GM12878 (cell line): ENCODE measurements around the gene NBEA. TPM values are rescaled to one million over a fixed set of nuclear protein-coding genes. Genes with fewer than 3 reads are reported as not detected.
"Not testable (repeated sequence)": the region's sequence is repeated elsewhere in the genome, so short reads cannot be mapped to it uniquely, and the experiment has no call there.

Source experiments
- ATAC-seq: fragments of 200-7000 bp; cut with Tn5 transposase; 3 replicates; pipeline ENCODE4 v1.9.1; 2020; ENCODE audit warnings: mild to moderate bottlenecking, moderate library complexity
- BruUV-seq: library from RNA; stranded (reverse); fragments of 400-500 nt; replicated peaks from 2 replicates; lab custom pipeline; 2021; lab: Mats Ljungman, UMichigan
- CTCF ChIA-PET: fragments of 300-600 bp; sonication (Branson Sonifier 250); formaldehyde crosslinking; extraction: SDS; loops from one replicate; lab custom pipeline; 2021; ENCODE audit warnings: inconsistent platforms; lab: Yijun Ruan, JAX
- POLR2A ChIA-PET: fragments of 350-600 bp; formaldehyde crosslinking; extraction: SDS; loops from one replicate; lab custom pipeline; 2021; ENCODE audit warnings: inconsistent platforms; lab: Charles Lee
- RAD21 ChIA-PET: fragments of 300-600 bp; sonication (Branson Sonifier 250); formaldehyde crosslinking; loops from one replicate; lab custom pipeline; 2023; ENCODE audit warnings: antibody characterized with exemption; ENCODE audit not compliant: unreplicated experiment; lab: Charles Lee
- SMC1A ChIA-PET: fragments of 300-600 bp; sonication (Branson Sonifier 250); formaldehyde crosslinking; loops from one replicate; lab custom pipeline; 2023; ENCODE audit not compliant: unreplicated experiment, uncharacterized antibody; lab: Charles Lee
- DNase-seq: peaks from one replicate; pipeline ENCODE4 v3.0.0-alpha.2; 2011; ENCODE audit warnings: low read depth, low spot score
- FAIRE-seq: peaks from 3 replicates; lab custom pipeline; 2011; peaks lifted over from hg19 to GRCh38; lab: Jason Lieb, UNC
- H2AFZ ChIP-seq: 2 replicates; pipeline ENCODE4 v1.6.0; 2011; ENCODE audit warnings: low read depth, low read length, control low read depth; ENCODE audit not compliant: control insufficient read depth
- H3K27ac ChIP-seq: 2 replicates; pipeline ENCODE4 v1.5.1; 2011; ENCODE audit warnings: control low read depth; ENCODE audit not compliant: control insufficient read depth, insufficient read depth
- H3K27me3 ChIP-seq, 2 experiments: replicated peaks in 1 of 2; 2 replicates each; pipeline versions ENCODE4 v1.6.0 to v1.6.1; 2011; ENCODE audit warnings: low read length in 1 of 2; ENCODE audit not compliant: control insufficient read depth in 2 of 2, insufficient read depth in 2 of 2
- H3K36me3 ChIP-seq, 2 experiments: 2 replicates each; pipeline ENCODE4 v1.5.1; 2011; ENCODE audit warnings: low read length in 1 of 2; ENCODE audit not compliant: control insufficient read depth in 2 of 2, insufficient read depth in 2 of 2
- H3K4me1 ChIP-seq: 2 replicates; pipeline ENCODE4 v1.6.1; 2011; ENCODE audit warnings: mild to moderate bottlenecking, low read length, moderate library complexity, mixed read lengths; ENCODE audit not compliant: control insufficient read depth, insufficient read depth
- H3K4me2 ChIP-seq: 2 replicates; pipeline ENCODE4 v1.6.0; 2011; ENCODE audit warnings: control low read depth; ENCODE audit not compliant: control insufficient read depth, insufficient read depth
- H3K4me3 ChIP-seq: fragments of 200-600 bp; sonication (generic); 2 replicates; pipeline ENCODE4 v1.5.1; 2016
- H3K79me2 ChIP-seq: 2 replicates; pipeline ENCODE4 v1.6.0; 2011; ENCODE audit warnings: low read length; ENCODE audit not compliant: control insufficient read depth, insufficient read depth
- H3K9ac ChIP-seq: 2 replicates; pipeline ENCODE4 v1.8.0; 2011; ENCODE audit warnings: low read length, control low read depth, mixed read lengths; ENCODE audit not compliant: control insufficient read depth, insufficient read depth
- H3K9me3 ChIP-seq: replicated peaks from 3 replicates; pipeline ENCODE4 v1.5.1; 2011; ENCODE audit warnings: mild to moderate bottlenecking, low read length; ENCODE audit not compliant: control insufficient read depth, insufficient read depth
- H4K20me1 ChIP-seq: 2 replicates; pipeline ENCODE4 v1.6.0; 2011; ENCODE audit not compliant: control insufficient read depth, insufficient read depth
- BMI1 ChIP-seq: fragments of 450-650 bp; IDR thresholded peaks from 2 replicates; pipeline ENCODE4 v1.6.1; 2016; ENCODE audit warnings: mild to moderate bottlenecking, moderate library complexity, borderline replicate concordance
- NFXL1 ChIP-seq: fragments of 450-650 bp; IDR thresholded peaks from 2 replicates; pipeline ENCODE4 v1.6.1; 2017; ENCODE audit warnings: antibody characterized with exemption, mild to moderate bottlenecking, borderline replicate concordance
- POU2F2 ChIP-seq: IDR thresholded peaks from 3 replicates; pipeline ENCODE4 v1.6.1; 2011; ENCODE audit warnings: low read depth, mild to moderate bottlenecking, low read length, borderline replicate concordance
- RFX5 ChIP-seq: IDR thresholded peaks from 2 replicates; pipeline ENCODE4 v1.6.1; 2011; ENCODE audit warnings: low read depth, low read length, improper control_type of control experiment
- TCF7 ChIP-seq: IDR thresholded peaks from 2 replicates; pipeline ENCODE4 v1.6.1; 2014; ENCODE audit warnings: antibody characterized with exemption, borderline replicate concordance
- WGBS: methylation state at CpG from one replicate; pipeline ENCODE4 v1.1.6; 2016; ENCODE audit warnings: low lambda C conversion rate; ENCODE audit not compliant: insufficient replicate concordance, insufficient coverage; ENCODE audit errors: missing lambda C conversion rate; 5-methylcytosine and 5-hydroxymethylcytosine counted together
- in situ Hi-C: fragments of 300-500 bp; cut with MboI; formaldehyde crosslinking; loops from 9 replicates; pipeline ENCODE4 v1.14.3; 2018; ENCODE audit warnings: mixed read lengths
- intact Hi-C: fragments of 100-400 bp; cut with micrococcal nuclease; formaldehyde crosslinking; loops from one replicate; pipeline ENCODE4 v1.14.2; 2022; ENCODE audit not compliant: unreplicated experiment
- polyA plus RNA-seq, 11 experiments: library from polyadenylated mRNA; depleted of rRNA in 4 of 11; unstranded in 6 of 11; stranded (reverse) in 5 of 11; fragments of >200 nt; fragmentation: Nextera tagmentation in 4 of 11; fragmentation: Illumina TruSeq in 1 of 11; extraction: Ambion mirVana in 4 of 11; extraction: Trizol in 1 of 11; gene quantifications; 1 replicate in 1 of 11; 2 replicates in 10 of 11; pipeline versions ENCODE4 v1.2.1 to v1.2.3, GENCODE V29; 2011 to 2016; ENCODE audit warnings: inconsistent platforms in 2 of 11, missing spikeins in 2 of 11, low read depth in 1 of 11
- total RNA-seq, 4 experiments: library from RNA; depleted of rRNA in 3 of 4; stranded (reverse); fragments of >200 nt in 3 of 4; fragmentation: Illumina TruSeq in 1 of 4; extraction: Trizol in 1 of 4; gene quantifications; 2 replicates each; pipeline versions ENCODE4 v1.2.1 to v1.2.3, GENCODE V29; 2013 to 2021
- TF ChIP-seq, protein P1 (sequence below): fragments of 450-650 bp; IDR thresholded peaks from 2 replicates; pipeline ENCODE4 v1.6.1; 2017; ENCODE audit warnings: borderline replicate concordance

The NBEA gene
- total and polyA plus RNA-seq, 10 of the 15 experiments (the other 5 are each of a cell fraction or from before 2014, with no cell fraction given): 0.23 to 3.6 (median 0.55) TPM

DNA sequence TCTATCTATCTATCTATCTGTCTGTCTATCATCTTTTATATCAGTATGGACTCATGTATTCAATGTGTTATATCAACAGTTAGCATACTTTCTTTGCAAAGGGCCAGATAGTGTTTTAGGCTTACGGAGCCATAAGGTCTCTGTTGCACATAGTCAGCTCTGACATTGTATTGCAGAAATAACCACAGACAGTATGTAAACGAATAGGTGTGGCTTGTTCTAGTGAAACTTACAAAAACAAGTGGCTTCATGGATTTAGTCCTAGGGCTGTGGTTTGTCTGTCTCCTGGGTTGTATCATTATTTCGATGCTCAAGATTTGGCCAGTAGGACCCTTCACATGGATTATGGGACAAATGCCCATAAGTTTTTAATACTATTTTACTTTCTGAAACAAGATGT is 171.5 kb downstream of the NBEA start:
- RAD21 ChIA-PET, H3K27ac ChIP-seq, H3K4me1 ChIP-seq, H3K4me2 ChIP-seq, FAIRE-seq, H3K4me3 ChIP-seq, H3K9ac ChIP-seq, intact Hi-C loops, SMC1A ChIA-PET, H2AFZ ChIP-seq, H3K27me3 ChIP-seq, BruUV-seq, H3K9me3 ChIP-seq, ATAC-seq, H3K79me2 ChIP-seq, H4K20me1 ChIP-seq, CTCF ChIA-PET, POLR2A ChIA-PET, DNase-seq, in situ Hi-C loops, H3K36me3 ChIP-seq: not testable (repeated sequence)
- 56% methylated on average over 3 of the region's 3 CpGs for WGBS

DNA sequence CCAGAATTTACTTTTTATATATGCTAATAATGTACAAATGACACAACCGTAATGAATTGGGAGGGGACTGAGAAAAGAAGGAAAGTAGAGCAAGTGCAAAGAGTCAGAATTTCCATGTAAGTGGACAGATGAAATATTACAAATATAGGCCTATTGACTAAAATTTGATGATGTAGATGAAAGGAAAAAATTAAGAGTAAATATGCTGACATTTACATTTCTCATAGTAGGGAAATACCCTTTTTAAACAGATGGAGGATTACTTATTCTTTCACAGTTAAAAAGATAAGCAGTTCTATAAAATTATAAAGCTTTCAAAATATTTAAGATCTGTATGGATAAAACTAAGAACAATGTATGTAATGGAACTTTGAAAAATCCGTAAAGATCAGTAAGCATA is 185.4 kb downstream of the NBEA start:
- RAD21 ChIA-PET: no interaction called here
- H4K20me1 ChIP-seq: no peaks in the 10 kb centered on the region
- no peaks in the 10 kb centered on the region for H3K9me3 ChIP-seq
- no peak overlapping the region for H3K27ac ChIP-seq
- intact Hi-C loops (no loop called here), in situ Hi-C loops (no loop called here)
- H3K4me3 ChIP-seq: no peak overlapping the region
- no peaks in the 10 kb centered on the region for H3K27me3 ChIP-seq
- ATAC-seq (no peak), DNase-seq (no peak), FAIRE-seq (no peak)
- H3K4me1 ChIP-seq: no peaks in the 10 kb centered on the region
- H3K4me2 ChIP-seq: no peak overlapping the region
- no peaks in the 10 kb centered on the region for H3K79me2 ChIP-seq
- TF ChIP-seq TCF7: no peak
- no peak for TF ChIP-seq BMI1
- no peak for TF ChIP-seq NFXL1
- no peak for TF ChIP-seq POU2F2
- TF ChIP-seq RFX5: no peak
- TF ChIP-seq, protein P1, sequence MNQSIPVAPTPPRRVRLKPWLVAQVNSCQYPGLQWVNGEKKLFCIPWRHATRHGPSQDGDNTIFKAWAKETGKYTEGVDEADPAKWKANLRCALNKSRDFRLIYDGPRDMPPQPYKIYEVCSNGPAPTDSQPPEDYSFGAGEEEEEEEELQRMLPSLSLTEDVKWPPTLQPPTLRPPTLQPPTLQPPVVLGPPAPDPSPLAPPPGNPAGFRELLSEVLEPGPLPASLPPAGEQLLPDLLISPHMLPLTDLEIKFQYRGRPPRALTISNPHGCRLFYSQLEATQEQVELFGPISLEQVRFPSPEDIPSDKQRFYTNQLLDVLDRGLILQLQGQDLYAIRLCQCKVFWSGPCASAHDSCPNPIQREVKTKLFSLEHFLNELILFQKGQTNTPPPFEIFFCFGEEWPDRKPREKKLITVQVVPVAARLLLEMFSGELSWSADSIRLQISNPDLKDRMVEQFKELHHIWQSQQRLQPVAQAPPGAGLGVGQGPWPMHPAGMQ: no peak
- no peaks in the 10 kb centered on the region for H3K36me3 ChIP-seq
- no peak overlapping the region for H2AFZ ChIP-seq
- 67% methylated on average over 2 of the region's 2 CpGs for WGBS
- POLR2A ChIA-PET: no interaction called here
- CTCF ChIA-PET: no interaction called here
- SMC1A ChIA-PET: no interaction called here
- H3K9ac ChIP-seq: no peak overlapping the region
- BruUV-seq: no TSS peak
